HepG2 (cell line): ENCODE results near the gene GPRIN2. TPM values are rescaled to one million over a fixed set of nuclear protein-coding genes. Genes with fewer than 3 reads are reported as not detected.

Experiments
- ATAC-seq: fragments of 200-7000 bp; cut with Tn5 transposase; 3 replicates; pipeline ENCODE4 v1.9.1; 2020; ENCODE audit warnings: mild to moderate bottlenecking, moderate library complexity
- BruUV-seq: library from RNA; stranded (reverse); fragments of 400-500 nt; replicated peaks from 2 replicates; lab custom pipeline; 2021; lab: Mats Ljungman, UMichigan
- CTCF ChIA-PET: fragments of 300-600 bp; formaldehyde crosslinking; extraction: SDS; loops from one replicate; lab custom pipeline; 2021; ENCODE audit warnings: low total read pairs, inconsistent platforms, low intra/inter-chr PET ratio; lab: Yijun Ruan, JAX
- POLR2A ChIA-PET: fragments of 350-600 bp; sonication (Branson Sonifier 250); formaldehyde crosslinking; loops from one replicate; lab custom pipeline; 2020; ENCODE audit warnings: antibody characterized with exemption, inconsistent platforms; lab: Yijun Ruan, JAX
- DNase-seq: peaks from one replicate; pipeline ENCODE4 v3.0.0-alpha.2; 2015; ENCODE audit warnings: low spot score
- FAIRE-seq: peaks from 3 replicates; lab custom pipeline; 2011; peaks lifted over from hg19 to GRCh38; lab: Jason Lieb, UNC
- H2AFZ ChIP-seq: one replicate; pipeline ENCODE4 v1.6.1; 2011; ENCODE audit warnings: low read length, inconsistent platforms
- H3K27ac ChIP-seq: fragments of 300-600 bp; 3 replicates; pipeline ENCODE4 v1.8.0; 2011; ENCODE audit warnings: mixed run types, mild to moderate bottlenecking, mixed read lengths, low read length, inconsistent platforms; ENCODE audit not compliant: insufficient read depth; ENCODE audit errors: extremely low read length
- H3K27me3 ChIP-seq, 2 experiments: fragments of 200-600 bp in 1 of 2; 2 replicates in 1 of 2; 3 replicates in 1 of 2; pipeline versions ENCODE4 v1.6.0 to v1.8.0; 2011; ENCODE audit warnings: low read length in 2 of 2, mild to moderate bottlenecking in 2 of 2, moderate library complexity in 2 of 2, inconsistent platforms in 1 of 2; ENCODE audit not compliant: insufficient read depth in 2 of 2, control insufficient read depth in 1 of 2
- H3K36me3 ChIP-seq, 2 experiments: fragments of 200-600 bp in 1 of 2; replicated peaks in 1 of 2; 2 replicates in 1 of 2; 3 replicates in 1 of 2; pipeline versions ENCODE4 v1.5.1 to v1.8.0; 2011; ENCODE audit warnings: low read length in 2 of 2, inconsistent platforms in 1 of 2; ENCODE audit not compliant: insufficient read depth in 2 of 2, control insufficient read depth in 1 of 2
- H3K4me1 ChIP-seq: 2 replicates; pipeline ENCODE4 v1.5.1; 2012; ENCODE audit warnings: low read length, inconsistent platforms; ENCODE audit not compliant: insufficient read depth
- H3K4me2 ChIP-seq: 2 replicates; pipeline ENCODE4 v1.6.0; 2011; ENCODE audit warnings: low read depth, low read length, inconsistent platforms
- H3K4me3 ChIP-seq, 3 experiments: fragments of 200-600 bp in 1 of 3; sonication (generic), shearing (Covaris generic) in 1 of 3; replicated peaks in 1 of 3; 2 replicates each; pipeline ENCODE4 v1.5.1; 2011 to 2016; ENCODE audit warnings: low read length in 3 of 3, inconsistent platforms in 2 of 3, low read depth in 2 of 3, mild to moderate bottlenecking in 2 of 3, control low read depth in 1 of 3, mixed read lengths in 1 of 3; ENCODE audit not compliant: insufficient read depth in 1 of 3
- H3K79me2 ChIP-seq: one replicate; pipeline ENCODE4 v1.6.1; 2011; ENCODE audit warnings: low read length, inconsistent platforms; ENCODE audit not compliant: insufficient read depth
- H3K9ac ChIP-seq: 2 replicates; pipeline ENCODE4 v1.6.0; 2011; ENCODE audit warnings: mild to moderate bottlenecking, low read depth, low read length, inconsistent platforms; ENCODE audit not compliant: insufficient read depth
- H3K9me3 ChIP-seq: 2 replicates; pipeline ENCODE4 v1.5.1; 2012; ENCODE audit warnings: mild to moderate bottlenecking, low read length
- H4K20me1 ChIP-seq: 2 replicates; pipeline ENCODE4 v1.6.0; 2011; ENCODE audit warnings: inconsistent platforms, mild to moderate bottlenecking, low read length, moderate library complexity; ENCODE audit not compliant: insufficient read depth
- ASH2L ChIP-seq: fragments of 300-600, 200-600 bp; sonication (generic); IDR thresholded peaks from 2 replicates; pipeline ENCODE4 v1.7.0; 2017; ENCODE audit warnings: low read depth, mild to moderate bottlenecking, moderate library complexity, mixed read lengths, low read length; ENCODE audit not compliant: insufficient read length
- FIP1L1 ChIP-seq: fragments of 200-400 bp; formaldehyde crosslinking; IDR thresholded peaks from 2 replicates; pipeline ENCODE4 v1.6.1; 2018; ENCODE audit warnings: low read depth, mild to moderate bottlenecking, low read length, moderate library complexity, borderline replicate concordance; ENCODE audit not compliant: insufficient read depth
- IKZF1 ChIP-seq: fragments of 450-650 bp; IDR thresholded peaks from 2 replicates; pipeline ENCODE4 v1.7.1; 2016
- ZNF550 ChIP-seq: sonication (generic); formaldehyde crosslinking; IDR thresholded peaks from 2 replicates; pipeline ENCODE4 v1.4.0; 2020; ENCODE audit warnings: mild to moderate bottlenecking, missing genetic modification reagents, borderline replicate concordance
- ZNF687 ChIP-seq: sonication (generic); formaldehyde crosslinking; IDR thresholded peaks from 2 replicates; pipeline ENCODE4 v1.5.1; 2020; ENCODE audit warnings: mild to moderate bottlenecking, missing genetic modification reagents, moderate library complexity
- WGBS: methylation state at CpG from one replicate; pipeline ENCODE4 v1.1.6; 2017; ENCODE audit warnings: low lambda C conversion rate; 5-methylcytosine and 5-hydroxymethylcytosine counted together
- in situ Hi-C: cut with HindIII; loops from 2 replicates; pipeline ENCODE4 v1.10.0; 2017; ENCODE audit warnings: low pct_unique_long_range_greater_than_20kb; ENCODE audit not compliant: extremely low pct_ligation_motif_present
- intact Hi-C: fragments of 100-400 bp; cut with micrococcal nuclease; formaldehyde crosslinking; loops from one replicate; pipeline ENCODE4 v1.10.0; 2022; ENCODE audit not compliant: unreplicated experiment
- polyA plus RNA-seq, 8 experiments: library from polyadenylated mRNA; depleted of rRNA in 3 of 8; stranded (reverse) in 7 of 8; unstranded in 1 of 8; fragments of >200 nt; fragmentation: Illumina TruSeq in 4 of 8; extraction: Trizol in 4 of 8; gene quantifications; 2 replicates each; pipeline versions ENCODE4 v1.2.1 to v1.2.3, GENCODE V29; 2011 to 2016; ENCODE audit warnings: low read depth in 4 of 8, missing spikeins in 1 of 8, mixed read lengths in 1 of 8; ENCODE audit not compliant: insufficient read depth in 1 of 8
- total RNA-seq, 5 experiments: library from RNA; depleted of rRNA; stranded (reverse); fragments of >200 nt; fragmentation: Illumina TruSeq; extraction: Trizol; gene quantifications; 2 replicates each; pipeline ENCODE4 v1.2.3, GENCODE V29; 2016; ENCODE audit warnings: low read depth in 1 of 5
- TF ChIP-seq, protein P1 (sequence below): sonication (generic); formaldehyde crosslinking; IDR thresholded peaks from 2 replicates; pipeline ENCODE4 v1.5.0; 2020; ENCODE audit warnings: mild to moderate bottlenecking, missing genetic modification reagents, moderate library complexity

GPRIN2 gene
- total and polyA plus RNA-seq, 2 of the 13 experiments (the other 11 are each of a cell fraction or from before 2014, with no cell fraction given) = not detected

DNA sequence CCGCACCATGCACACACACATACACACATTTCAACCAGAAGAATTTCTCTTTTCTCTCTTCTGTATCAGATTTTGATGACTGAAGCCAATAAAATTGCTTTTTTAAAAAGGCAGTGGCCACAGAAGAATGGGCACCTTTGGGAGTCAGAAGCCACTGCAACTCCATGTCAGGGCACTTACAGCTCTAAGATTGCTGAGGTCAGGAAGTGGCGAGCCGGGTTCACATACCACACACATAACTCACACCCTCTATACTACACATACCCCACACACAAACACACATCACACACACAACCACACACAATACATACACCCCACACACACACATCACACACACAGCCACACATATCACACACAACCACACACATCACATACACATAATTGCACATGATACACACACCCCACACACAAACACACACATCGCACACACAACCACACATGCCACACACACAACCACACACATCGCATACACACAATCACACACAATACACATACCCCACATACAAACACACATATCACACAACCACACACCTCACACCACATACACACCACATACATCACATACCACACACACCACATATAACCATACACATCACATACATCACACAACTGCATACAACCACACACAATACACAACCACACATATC is 31.2 kb downstream of the GPRIN2 start (continued):
- TF ChIP-seq ASH2L (no peak), ZNF550 (CRISPR knock-in tag) (no peak), IKZF1 (peak; percentile 9; the same call in 1 of the 2 replicates)

DNA sequence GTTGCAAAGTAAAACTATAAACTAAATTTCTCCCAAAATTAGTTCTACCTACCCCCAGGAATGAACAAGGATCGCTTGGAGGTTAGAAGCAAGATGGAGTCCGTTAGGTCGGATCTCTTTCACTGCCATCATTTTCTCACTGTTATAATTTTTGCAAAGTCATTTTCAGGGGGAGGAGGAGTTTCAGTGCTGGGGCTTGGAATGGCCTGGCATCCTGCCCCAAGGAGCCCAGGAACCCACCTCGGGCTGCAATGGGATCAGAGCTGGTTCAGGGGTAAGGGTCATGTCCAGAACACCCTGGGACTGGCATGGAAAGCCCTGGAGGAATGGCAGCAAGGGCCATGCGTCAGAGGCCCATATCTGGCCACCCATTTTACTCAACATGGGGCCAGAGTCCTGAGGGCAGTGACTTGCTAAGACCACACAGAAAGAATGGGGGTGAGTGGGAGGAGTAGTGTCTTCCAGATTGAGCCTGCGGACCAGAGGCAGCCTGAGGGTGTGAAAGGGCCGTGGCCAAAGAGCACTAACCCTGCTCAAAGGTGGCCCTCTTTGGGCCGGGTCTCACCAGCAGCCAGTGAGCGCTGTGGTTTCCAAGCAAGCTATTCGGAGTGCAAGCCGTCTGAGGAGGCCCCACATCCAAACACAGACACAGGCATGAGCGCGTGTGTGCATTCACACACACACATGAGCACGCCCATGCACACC is 31.8 kb downstream of the GPRIN2 start:
- FAIRE-seq (no peak), ATAC-seq (peak; percentile 55), DNase-seq (no peak)
- H3K27me3 ChIP-seq = peaks cover 3 to 19% of the 10 kb centered on the region in 2 experiments; a peak in 4 of 5 replicates
- no peak overlapping the region for H3K4me3 ChIP-seq
- TF ChIP-seq FIP1L1 = no peak
- TF ChIP-seq, protein P1, sequence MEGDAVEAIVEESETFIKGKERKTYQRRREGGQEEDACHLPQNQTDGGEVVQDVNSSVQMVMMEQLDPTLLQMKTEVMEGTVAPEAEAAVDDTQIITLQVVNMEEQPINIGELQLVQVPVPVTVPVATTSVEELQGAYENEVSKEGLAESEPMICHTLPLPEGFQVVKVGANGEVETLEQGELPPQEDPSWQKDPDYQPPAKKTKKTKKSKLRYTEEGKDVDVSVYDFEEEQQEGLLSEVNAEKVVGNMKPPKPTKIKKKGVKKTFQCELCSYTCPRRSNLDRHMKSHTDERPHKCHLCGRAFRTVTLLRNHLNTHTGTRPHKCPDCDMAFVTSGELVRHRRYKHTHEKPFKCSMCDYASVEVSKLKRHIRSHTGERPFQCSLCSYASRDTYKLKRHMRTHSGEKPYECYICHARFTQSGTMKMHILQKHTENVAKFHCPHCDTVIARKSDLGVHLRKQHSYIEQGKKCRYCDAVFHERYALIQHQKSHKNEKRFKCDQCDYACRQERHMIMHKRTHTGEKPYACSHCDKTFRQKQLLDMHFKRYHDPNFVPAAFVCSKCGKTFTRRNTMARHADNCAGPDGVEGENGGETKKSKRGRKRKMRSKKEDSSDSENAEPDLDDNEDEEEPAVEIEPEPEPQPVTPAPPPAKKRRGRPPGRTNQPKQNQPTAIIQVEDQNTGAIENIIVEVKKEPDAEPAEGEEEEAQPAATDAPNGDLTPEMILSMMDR (CRISPR knock-in tag) = peak; percentile 20; the same call in 1 of the 2 replicates
- 0 out of 2 replicates have a peak, but pooled peaks have one; percentile 18 for TF ChIP-seq ZNF687 (CRISPR knock-in tag)
- no peaks in the 10 kb centered on the region for H3K36me3 ChIP-seq
- no peaks in the 10 kb centered on the region for H3K9me3 ChIP-seq
- no TSS peak for BruUV-seq
- peaks cover 12% of the 10 kb centered on the region for H3K4me1 ChIP-seq
- H4K20me1 ChIP-seq = no peaks in the 10 kb centered on the region
- no peak overlapping the region for H2AFZ ChIP-seq
- no peak overlapping the region for H3K9ac ChIP-seq
- no peaks in the 10 kb centered on the region for H3K79me2 ChIP-seq
- CTCF ChIA-PET = no interaction called here
- in situ Hi-C loops = no loop called here
- intact Hi-C loops = no loop called here
- WGBS = 54% methylated on average over 10 of the region's 14 CpGs
- H3K27ac ChIP-seq = no peak overlapping the region
- POLR2A ChIA-PET = no interaction called here
- no peak overlapping the region for H3K4me2 ChIP-seq
